ENCODE results near the gene OR5AU1.

DNA sequence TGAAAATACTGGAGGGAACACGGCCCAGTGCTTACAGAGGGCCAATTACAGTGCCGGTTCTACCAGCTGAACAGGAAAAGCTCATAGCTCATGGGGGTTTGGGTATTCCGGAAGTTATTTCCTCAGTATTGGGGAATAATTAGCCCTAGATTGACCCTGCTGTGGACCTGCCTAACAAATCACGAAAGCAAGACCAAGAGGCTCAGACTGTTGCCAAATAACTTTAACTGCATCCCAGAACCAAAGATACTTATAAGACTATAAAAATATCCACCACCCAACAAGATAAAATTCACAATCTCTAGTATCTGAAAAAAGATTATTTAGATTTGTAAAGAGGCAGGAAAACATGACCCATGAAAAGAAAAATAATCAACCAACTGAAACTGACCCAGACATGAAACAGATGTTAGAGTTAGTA is 8.0 kb upstream of the OR5AU1 start:
- TF ChIP-seq POLR2A (IDR thresholded peaks at IDR 0.05; ENCODE audit: low read length) (no peak), GATA1 (IDR thresholded peaks at IDR 0.05; ENCODE audit: low read depth, low read length) (no peak)

All from erythroblast (primary cell).